Right lobe of liver (tissue), 4 donors: ENCODE data around the gene SPOCK1.

Experiments
- POLR2A ChIP-seq: fragments of 450-650 bp; IDR thresholded peaks from one replicate; pipeline ENCODE4 v1.6.1; 2017; ENCODE audit warnings: antibody characterized with exemption, mild to moderate bottlenecking
- TF ChIP-seq, protein P1 (sequence below), 4 donors: fragments of 200-600 bp in 3 of 4; fragments of 450-650 bp in 1 of 4; IDR thresholded peaks; one replicate each; pipeline versions ENCODE4 v1.5.1 to v1.8.0; 2016 to 2022; ENCODE audit warnings: antibody characterized with exemption in 4 of 4, mild to moderate bottlenecking in 2 of 4
- donor health status: DM: no; HTN: no; CAD: no.
- donor health status: DM: no; HTN: no; CAD: no.
- donor health status: DM: no; HTN: yes; CAD: no.

DNA sequence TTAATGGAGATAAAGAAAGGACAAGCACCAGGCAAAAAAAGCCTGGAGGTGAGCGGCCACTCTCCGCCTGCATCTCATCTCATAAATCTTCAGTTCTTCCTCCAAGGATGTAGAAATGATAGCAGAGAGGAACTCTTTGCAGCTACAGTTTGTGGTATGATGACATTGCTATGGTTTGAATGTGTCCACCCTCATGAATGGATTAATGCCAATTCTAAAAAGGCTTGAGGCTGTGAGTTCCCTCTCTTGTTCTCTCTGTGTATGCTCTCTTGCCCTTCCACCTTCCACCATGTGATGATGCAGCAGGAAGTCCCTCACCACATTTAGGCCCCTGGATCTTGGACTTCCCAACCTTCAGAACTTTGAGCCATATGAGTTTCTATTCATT lies 126.4 kb downstream of the SPOCK1 start:
- TF ChIP-seq, protein P1, sequence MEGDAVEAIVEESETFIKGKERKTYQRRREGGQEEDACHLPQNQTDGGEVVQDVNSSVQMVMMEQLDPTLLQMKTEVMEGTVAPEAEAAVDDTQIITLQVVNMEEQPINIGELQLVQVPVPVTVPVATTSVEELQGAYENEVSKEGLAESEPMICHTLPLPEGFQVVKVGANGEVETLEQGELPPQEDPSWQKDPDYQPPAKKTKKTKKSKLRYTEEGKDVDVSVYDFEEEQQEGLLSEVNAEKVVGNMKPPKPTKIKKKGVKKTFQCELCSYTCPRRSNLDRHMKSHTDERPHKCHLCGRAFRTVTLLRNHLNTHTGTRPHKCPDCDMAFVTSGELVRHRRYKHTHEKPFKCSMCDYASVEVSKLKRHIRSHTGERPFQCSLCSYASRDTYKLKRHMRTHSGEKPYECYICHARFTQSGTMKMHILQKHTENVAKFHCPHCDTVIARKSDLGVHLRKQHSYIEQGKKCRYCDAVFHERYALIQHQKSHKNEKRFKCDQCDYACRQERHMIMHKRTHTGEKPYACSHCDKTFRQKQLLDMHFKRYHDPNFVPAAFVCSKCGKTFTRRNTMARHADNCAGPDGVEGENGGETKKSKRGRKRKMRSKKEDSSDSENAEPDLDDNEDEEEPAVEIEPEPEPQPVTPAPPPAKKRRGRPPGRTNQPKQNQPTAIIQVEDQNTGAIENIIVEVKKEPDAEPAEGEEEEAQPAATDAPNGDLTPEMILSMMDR (IDR thresholded peaks at IDR 0.05) = no peak
- TF ChIP-seq POLR2A = no peak
